NCI-H82 treated with DMSO at 0.1 percent for 48 hours (cell line): ENCODE data around the gene ZNRF3.

Source experiments
- DNase-seq: peaks from one replicate; lab custom pipeline; 2025; ENCODE audit not compliant: unreplicated experiment; lab: John Stamatoyannopoulos, UW

Gene ZNRF3

GRCh38 chr22:28981818-28982499 is 98.6 kb downstream of the ZNRF3 start:
- no peak for DNase-seq

DNA sequence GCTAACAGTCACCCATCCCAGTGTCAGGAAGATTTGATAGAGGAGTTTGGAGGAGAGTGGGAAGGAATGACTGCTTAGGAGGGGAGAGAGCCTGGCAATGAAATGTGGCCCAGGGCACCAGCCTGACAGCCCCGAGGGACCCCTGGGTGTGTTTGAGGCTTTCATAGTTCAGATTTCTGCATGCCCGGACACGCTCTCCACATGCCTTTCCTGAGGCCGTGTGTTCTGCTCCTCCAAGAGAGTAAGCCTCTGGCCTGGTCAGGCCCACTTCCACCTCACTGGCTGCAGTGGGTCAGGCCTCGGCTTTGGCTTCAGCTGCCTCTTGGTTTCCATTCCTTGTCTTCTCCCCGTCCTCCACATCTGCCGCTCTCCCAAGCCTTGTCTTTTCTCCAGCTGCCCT is 99.8 kb downstream of the ZNRF3 start:
- DNase-seq, result no peak

DNA sequence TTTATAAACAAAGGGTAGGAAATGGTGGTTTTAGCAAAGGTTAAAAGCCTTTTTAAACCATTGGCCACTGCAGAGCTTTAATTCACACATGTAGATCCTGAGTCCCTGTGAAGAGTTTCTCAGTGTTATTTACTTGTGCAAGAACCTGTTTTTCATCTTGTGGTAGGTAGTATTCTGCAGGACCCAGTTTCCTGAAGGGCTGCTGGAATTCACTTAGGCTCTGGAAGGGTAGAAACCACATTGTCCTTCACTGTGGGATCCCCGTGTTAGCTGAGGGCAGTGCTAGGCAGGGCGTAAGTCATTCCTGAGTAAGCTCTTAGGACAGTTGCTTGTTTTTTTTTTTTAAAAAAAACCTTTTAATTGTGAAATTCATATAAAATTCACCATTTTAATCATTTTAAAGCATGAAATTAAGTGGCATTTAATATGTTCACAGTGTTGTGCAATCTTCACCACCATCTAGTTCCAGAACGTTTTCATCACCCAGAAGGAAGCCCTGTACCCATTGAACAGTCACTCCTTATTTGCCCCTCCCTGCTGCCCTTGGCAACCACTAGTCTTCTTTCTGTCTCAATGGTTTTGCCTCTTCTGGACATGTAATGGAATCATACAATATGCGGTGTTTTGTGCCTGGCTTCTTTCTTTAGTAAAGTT is 100.5 kb downstream of the ZNRF3 start:
- DNase-seq, result no peak

- no peak for DNase-seq
Measured at GRCh38 chr22:28984482-28985158, 101.2 kb downstream of the ZNRF3 start.

GRCh38 chr22:28985581-28986290 is 102.4 kb downstream of the ZNRF3 start:
- no peak for DNase-seq

DNA sequence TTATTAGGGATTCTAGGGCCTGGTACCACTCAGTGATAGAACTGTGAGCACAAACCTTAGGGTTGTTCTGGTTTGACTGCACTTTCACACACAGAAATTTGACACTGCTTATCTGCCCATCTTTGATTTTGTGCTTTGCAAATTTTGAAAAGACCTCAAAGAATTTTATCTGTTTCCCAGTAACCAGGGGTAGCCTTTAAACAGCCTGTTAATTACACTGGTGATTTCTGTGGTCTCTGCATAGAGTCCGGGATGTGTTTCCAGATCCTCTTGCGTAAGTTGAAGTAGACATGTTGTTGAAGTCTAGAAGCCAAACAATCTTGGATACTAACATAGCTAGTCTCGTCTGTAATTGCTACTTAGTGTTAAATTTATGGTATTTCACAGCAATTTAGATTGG is 103.0 kb downstream of the ZNRF3 start:
- no peak for DNase-seq

DNA sequence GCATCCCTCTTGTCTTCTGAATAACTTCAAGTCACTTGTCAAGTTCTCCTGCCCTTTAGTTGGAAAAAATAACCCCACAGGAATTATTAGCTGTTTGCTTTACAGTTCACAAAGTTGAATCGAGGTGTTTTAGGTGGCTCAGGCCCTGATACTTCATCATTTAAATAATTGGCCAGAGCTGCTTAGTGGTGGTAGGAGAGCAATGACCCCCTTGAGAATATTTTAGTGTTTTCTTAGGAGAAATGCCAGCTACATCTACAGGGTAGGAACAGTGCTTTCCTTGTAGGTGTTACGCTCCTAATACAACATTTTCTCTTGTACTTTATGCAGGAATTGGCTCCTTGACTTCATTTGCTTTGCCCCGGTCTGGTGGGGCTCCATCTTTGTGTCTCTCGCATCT is 105.1 kb downstream of the ZNRF3 start:
- no peak for DNase-seq

DNA sequence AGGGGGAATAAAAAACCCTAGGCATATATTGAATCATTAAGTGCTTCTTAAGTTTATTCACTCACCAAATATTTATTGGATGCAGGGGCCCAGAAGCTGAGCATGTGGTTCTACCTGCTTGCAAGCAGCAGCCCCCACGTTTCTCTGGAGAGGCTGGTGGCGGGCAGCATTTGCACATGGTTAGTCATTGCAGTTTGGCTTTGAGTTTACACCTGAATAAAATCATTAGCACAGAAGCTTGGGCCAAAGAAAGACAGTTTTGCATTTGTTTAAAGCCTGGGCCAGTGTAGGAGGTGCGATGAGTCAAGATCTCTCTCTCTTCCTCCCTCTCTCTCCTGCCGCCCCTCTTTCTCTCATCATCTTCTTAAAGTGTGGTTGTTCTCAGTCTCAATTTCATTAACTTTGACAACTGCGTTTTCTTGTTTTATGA is 105.7 kb downstream of the ZNRF3 start:
- no peak for DNase-seq

DNA sequence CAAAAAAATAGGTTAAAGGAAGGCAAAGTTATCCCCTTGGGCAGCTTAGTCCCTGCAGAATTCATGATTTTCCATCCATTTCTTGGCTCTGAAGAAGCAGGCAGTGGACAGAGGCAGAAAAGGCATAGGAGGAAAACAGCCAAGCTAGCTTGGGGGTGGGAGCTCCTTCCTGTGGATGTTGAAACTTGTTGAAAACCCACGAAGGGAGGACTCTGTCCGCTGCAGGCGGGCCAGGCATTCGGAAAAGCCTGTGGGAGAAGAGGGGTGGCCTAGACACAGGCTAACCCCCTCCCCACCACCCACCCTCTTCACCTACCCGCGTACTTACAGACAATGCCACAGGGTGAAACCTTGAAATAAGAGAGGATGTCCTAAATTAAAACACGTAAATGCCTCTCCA is 106.1 kb downstream of the ZNRF3 start:
- DNase-seq, result no peak

DNA sequence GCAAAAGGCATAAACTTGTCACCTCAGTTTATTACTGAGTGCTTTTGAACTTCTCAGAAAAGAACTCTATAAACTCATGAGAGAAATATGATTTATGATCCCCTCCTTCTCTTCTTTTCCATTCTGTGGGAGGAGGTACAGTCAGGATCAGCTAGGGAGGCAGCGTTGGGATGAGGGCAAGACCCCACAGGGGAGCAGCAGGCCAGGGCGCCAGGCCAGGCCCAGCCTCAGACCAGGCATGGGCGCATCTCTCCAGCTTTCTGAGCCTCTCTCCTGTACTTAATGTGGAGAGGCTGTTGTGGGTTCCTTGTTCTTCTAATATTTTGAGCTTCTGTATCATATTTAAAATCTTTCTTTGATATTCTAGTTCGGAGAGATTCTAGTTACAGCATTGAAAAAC is 106.5 kb downstream of the ZNRF3 start:
- no peak for DNase-seq

GRCh38 chr22:28992565-28993356 is 109.4 kb downstream of the ZNRF3 start:
- DNase-seq, result no peak

GRCh38 chr22:28994522-28994921 is 111.2 kb downstream of the ZNRF3 start:
- DNase-seq, result no peak

GRCh38 chr22:28995551-28995950 is 112.2 kb downstream of the ZNRF3 start:
- no peak for DNase-seq

- DNase-seq, result no peak
Measured at GRCh38 chr22:28997342-28997741, 114.0 kb downstream of the ZNRF3 start.

GRCh38 chr22:28998681-28999080 is 115.3 kb downstream of the ZNRF3 start:
- DNase-seq, result no peak

- DNase-seq, result no peak
Measured at GRCh38 chr22:28999510-28999909, 116.1 kb downstream of the ZNRF3 start.

DNA sequence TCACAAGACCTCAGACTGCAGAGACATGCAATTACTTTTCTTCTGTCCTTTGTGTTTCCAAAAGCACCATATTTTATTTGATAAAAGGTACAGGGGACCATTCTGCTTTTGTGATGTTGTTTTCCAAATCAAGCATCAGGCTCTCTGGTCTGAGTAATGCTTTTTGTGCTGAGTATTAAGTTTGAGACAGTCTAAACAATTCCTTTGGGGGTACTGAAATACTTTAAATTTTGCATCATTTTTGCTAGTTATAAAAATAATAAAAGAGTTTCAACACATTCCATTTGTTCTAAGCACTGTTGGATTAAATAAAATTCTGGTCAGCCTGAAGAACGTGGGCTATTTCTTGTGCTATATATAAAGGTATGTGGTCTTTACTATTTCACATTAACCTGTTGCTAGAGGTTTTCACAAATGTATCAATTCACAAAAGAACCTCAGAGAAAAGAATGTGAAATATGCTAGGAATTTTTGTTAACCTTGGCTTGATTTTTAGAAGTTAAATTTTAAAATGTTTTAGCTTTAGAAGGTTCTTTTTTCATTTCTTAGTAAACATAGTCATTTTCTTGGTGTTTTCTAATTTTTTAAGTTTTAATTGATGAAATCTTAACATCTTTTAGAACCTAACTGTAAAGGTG is 116.7 kb downstream of the ZNRF3 start:
- DNase-seq, result no peak

DNA sequence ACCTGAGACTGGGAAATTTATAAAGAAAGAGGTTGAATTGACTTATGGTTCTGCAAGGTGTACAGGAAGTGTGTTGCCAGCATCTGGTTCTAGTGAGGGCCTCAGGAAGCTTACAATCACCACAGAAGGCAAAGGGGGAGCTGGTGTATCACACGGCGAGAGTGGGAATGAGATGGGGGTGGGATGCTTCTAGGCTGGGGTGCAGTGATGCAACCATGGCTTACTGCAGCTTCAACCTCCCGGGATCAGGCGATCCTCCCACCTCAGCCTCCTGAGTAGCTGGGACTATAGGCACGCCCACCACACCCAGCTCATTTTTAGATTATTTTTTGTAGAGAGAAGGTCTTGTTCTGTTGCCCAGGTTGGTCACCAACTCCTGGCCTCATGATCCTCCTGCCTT is 117.3 kb downstream of the ZNRF3 start:
- no peak for DNase-seq

GRCh38 chr22:29002603-29003002 is 119.2 kb downstream of the ZNRF3 start:
- no peak for DNase-seq

- no peak for DNase-seq
Measured at GRCh38 chr22:29003552-29003951, 120.2 kb downstream of the ZNRF3 start.
